IMR-90 (cell line): ENCODE results near the gene ANKRD27. TPM values are rescaled to one million over a fixed set of nuclear protein-coding genes. Genes with fewer than 3 reads are reported as not detected.

Source experiments
- ATAC-seq: fragments of 200-7000 bp; cut with Tn5 transposase; 2 replicates; pipeline ENCODE4 v1.9.1; 2020; ENCODE audit warnings: low read depth, mild to moderate bottlenecking, moderate library complexity
- BruUV-seq: library from RNA; stranded (reverse); fragments of 400-500 nt; replicated peaks from 2 replicates; lab custom pipeline; 2021; lab: Mats Ljungman, UMichigan
- CTCF ChIA-PET: fragments of 300-600 bp; formaldehyde crosslinking; extraction: SDS; loops from one replicate; lab custom pipeline; 2021; ENCODE audit warnings: antibody characterized with exemption; lab: Yijun Ruan, JAX
- POLR2A ChIA-PET: fragments of 300-600 bp; sonication (Branson Sonifier 250); formaldehyde crosslinking; loops from one replicate; lab custom pipeline; 2022; ENCODE audit warnings: antibody characterized with exemption; ENCODE audit not compliant: unreplicated experiment; lab: Charles Lee
- DNase-seq: peaks from one replicate; pipeline ENCODE4 v3.0.0; 2013
- H2AFZ ChIP-seq: replicated peaks from 2 replicates; pipeline ENCODE3; 2013; ENCODE audit warnings: low read length, mild to moderate bottlenecking; ENCODE audit not compliant: poor library complexity
- H2AK5ac ChIP-seq: 2 replicates; pipeline ENCODE4 v1.6.1; 2013; ENCODE audit warnings: low read depth, low read length, inconsistent platforms
- H2AK9ac ChIP-seq: replicated peaks from 2 replicates; pipeline ENCODE3; 2013; ENCODE audit warnings: mild to moderate bottlenecking, low read depth, low read length, moderate library complexity; ENCODE audit not compliant: poor library complexity
- H2BK120ac ChIP-seq: 2 replicates; pipeline ENCODE4 v1.6.1; 2013; ENCODE audit warnings: low read depth, low read length, inconsistent platforms
- H2BK15ac ChIP-seq: 3 replicates; pipeline ENCODE4 v1.6.1; 2013; ENCODE audit warnings: low read depth, low read length, inconsistent platforms
- H2BK20ac ChIP-seq: 2 replicates; pipeline ENCODE4 v1.6.1; 2013; ENCODE audit warnings: low read depth, mild to moderate bottlenecking, inconsistent platforms, low read length, moderate library complexity
- H2BK5ac ChIP-seq: 2 replicates; pipeline ENCODE4 v1.6.1; 2013; ENCODE audit warnings: mild to moderate bottlenecking, low read depth, low read length, inconsistent platforms; ENCODE audit not compliant: poor library complexity, severe bottlenecking
- H3K14ac ChIP-seq: replicated peaks from 2 replicates; pipeline ENCODE4 v1.6.1; 2013; ENCODE audit warnings: low read depth, low read length, inconsistent platforms
- H3K18ac ChIP-seq: 2 replicates; pipeline ENCODE4 v1.6.1; 2013; ENCODE audit warnings: low read depth, low read length, control low read depth
- H3K23ac ChIP-seq: 2 replicates; pipeline ENCODE4 v1.6.1; 2013; ENCODE audit warnings: low read depth, low read length, inconsistent platforms
- H3K27ac ChIP-seq: 2 replicates; pipeline ENCODE4 v1.5.1; 2013; ENCODE audit warnings: mild to moderate bottlenecking, control low read depth, low read length; ENCODE audit not compliant: insufficient read depth
- H3K27me3 ChIP-seq: 2 replicates; pipeline ENCODE4 v1.6.1; 2013; ENCODE audit warnings: low read length; ENCODE audit not compliant: control insufficient read depth, insufficient read depth
- H3K36me3 ChIP-seq: 2 replicates; pipeline ENCODE4 v1.6.1; 2013; ENCODE audit warnings: low read length, mixed read lengths; ENCODE audit not compliant: control insufficient read depth, insufficient read depth
- H3K4ac ChIP-seq: 2 replicates; pipeline ENCODE4 v1.6.1; 2013; ENCODE audit warnings: low read depth, low read length, inconsistent platforms
- H3K4me1 ChIP-seq: 2 replicates; pipeline ENCODE4 v1.6.1; 2013; ENCODE audit warnings: low read length, mixed read lengths; ENCODE audit not compliant: control insufficient read depth, insufficient read depth
- H3K4me2 ChIP-seq: 2 replicates; pipeline ENCODE4 v1.6.1; 2013; ENCODE audit warnings: low read depth, mild to moderate bottlenecking, control low read depth, low read length, moderate library complexity
- H3K4me3 ChIP-seq: 2 replicates; pipeline ENCODE4 v1.5.1; 2013; ENCODE audit warnings: low read depth, mild to moderate bottlenecking, control low read depth, low read length, moderate library complexity; ENCODE audit not compliant: insufficient read depth
- H3K56ac ChIP-seq: 2 replicates; pipeline ENCODE4 v1.6.1; 2013; ENCODE audit warnings: low read length, inconsistent platforms; ENCODE audit not compliant: insufficient read depth; ENCODE audit errors: extremely low read depth
- H3K79me1 ChIP-seq, 2 experiments: 2 replicates each; pipeline ENCODE4 v1.6.1; 2013; ENCODE audit warnings: low read length in 2 of 2, inconsistent platforms in 1 of 2, low read depth in 1 of 2
- H3K9ac ChIP-seq: 2 replicates; pipeline ENCODE4 v1.6.1; 2013; ENCODE audit warnings: low read depth, low read length, control low read depth
- H3K9me1 ChIP-seq: 2 replicates; pipeline ENCODE4 v1.6.1; 2013; ENCODE audit warnings: low read length, inconsistent platforms; ENCODE audit not compliant: insufficient read depth
- H3K9me3 ChIP-seq: 2 replicates; pipeline ENCODE4 v1.6.1; 2013; ENCODE audit warnings: low read length; ENCODE audit not compliant: control insufficient read depth, insufficient read depth
- H4K20me1 ChIP-seq: 2 replicates; pipeline ENCODE4 v1.6.1; 2013; ENCODE audit warnings: low read length, inconsistent platforms; ENCODE audit not compliant: insufficient read depth
- H4K5ac ChIP-seq: 2 replicates; pipeline ENCODE4 v1.6.1; 2013; ENCODE audit warnings: mild to moderate bottlenecking, low read depth, low read length, control low read depth
- H4K8ac ChIP-seq, 2 experiments: 2 replicates each; pipeline ENCODE4 v1.6.1; 2013; ENCODE audit warnings: low read depth in 2 of 2, low read length in 2 of 2, control low read depth in 1 of 2, inconsistent platforms in 1 of 2
- H4K91ac ChIP-seq: 2 replicates; pipeline ENCODE4 v1.6.1; 2013; ENCODE audit warnings: low read depth, low read length, inconsistent platforms; ENCODE audit not compliant: insufficient read depth
- BHLHE40 ChIP-seq: fragments of 150-350 bp; IDR thresholded peaks from 2 replicates; pipeline ENCODE4 v1.6.1; 2016; ENCODE audit warnings: mild to moderate bottlenecking, low read depth, low read length
- FOS ChIP-seq: fragments of 150-350 bp; IDR thresholded peaks from 2 replicates; pipeline ENCODE4 v1.6.1; 2016; ENCODE audit warnings: low read depth, low read length
- MAFK ChIP-seq: IDR thresholded peaks from 2 replicates; pipeline ENCODE4 v1.6.1; 2012; ENCODE audit warnings: low read depth, low read length, improper control_type of control experiment
- MXI1 ChIP-seq: IDR thresholded peaks from 2 replicates; pipeline ENCODE4 v1.6.1; 2012; ENCODE audit warnings: low read depth, mild to moderate bottlenecking, low read length, moderate library complexity, borderline replicate concordance
- POLR2A ChIP-seq: IDR thresholded peaks from 2 replicates; pipeline ENCODE4 v1.6.1; 2012; ENCODE audit warnings: mild to moderate bottlenecking, low read depth, low read length
- RCOR1 ChIP-seq: IDR thresholded peaks from 2 replicates; pipeline ENCODE4 v1.6.1; 2012; ENCODE audit warnings: mild to moderate bottlenecking, low read length, improper control_type of control experiment; ENCODE audit not compliant: insufficient replicate concordance
- RFX5 ChIP-seq: IDR thresholded peaks from 2 replicates; pipeline ENCODE4 v1.8.0; 2012; ENCODE audit warnings: low read depth, mild to moderate bottlenecking, low read length, moderate library complexity
- SMC3 ChIP-seq: fragments of 150-350 bp; IDR thresholded peaks from 2 replicates; pipeline ENCODE4 v1.6.1; 2016; ENCODE audit warnings: low read depth, mild to moderate bottlenecking, antibody characterized with exemption, low read length, moderate library complexity
- WGBS, 2 experiments: methylation state at CpG; one replicate each; pipeline versions ENCODE4 v1.1.5 to v1.1.7; 2013; ENCODE audit warnings: missing lambda C conversion rate in 2 of 2; ENCODE audit not compliant: insufficient read length in 1 of 2; ENCODE audit errors: extremely low coverage in 2 of 2; 5-methylcytosine and 5-hydroxymethylcytosine counted together
- dilution Hi-C: fragments of 300-500 bp; cut with HindIII; formaldehyde crosslinking; loops from one replicate; pipeline ENCODE4 v1.14.3; 2018; ENCODE audit warnings: low sequenced_read_pairs; ENCODE audit not compliant: unreplicated experiment
- in situ Hi-C: fragments of 300-500 bp; cut with MboI; formaldehyde crosslinking; loops from 3 replicates; pipeline ENCODE4 v1.14.3; 2019; ENCODE audit warnings: low sequenced_read_pairs, inconsistent platforms, mixed read lengths
- intact Hi-C: fragments of 100-400 bp; cut with micrococcal nuclease; formaldehyde crosslinking; loops from 2 replicates; pipeline ENCODE4 v1.10.0; 2022
- polyA plus RNA-seq, 3 experiments: library from polyadenylated mRNA; depleted of rRNA; stranded (reverse); fragments of >200 nt; gene quantifications; 2 replicates each; pipeline ENCODE4 v1.2.3, GENCODE V29; 2012; ENCODE audit warnings: low replicate concordance in 1 of 3
- total RNA-seq: library from RNA; depleted of rRNA; stranded (reverse); fragments of >200 nt; gene quantifications from 2 replicates; pipeline ENCODE4 v1.2.3, GENCODE V29; 2012
- TF ChIP-seq, protein P1 (sequence below): conservative IDR thresholded peaks from 2 replicates; pipeline ENCODE4 v1.5.1; 2012; ENCODE audit warnings: mild to moderate bottlenecking, low read depth, low read length, improper control_type of control experiment

Gene ANKRD27
- total and polyA plus RNA-seq, 2 of the 4 experiments (the other 2 are of a cell fraction) = 16.7 to 35.0 TPM

DNA sequence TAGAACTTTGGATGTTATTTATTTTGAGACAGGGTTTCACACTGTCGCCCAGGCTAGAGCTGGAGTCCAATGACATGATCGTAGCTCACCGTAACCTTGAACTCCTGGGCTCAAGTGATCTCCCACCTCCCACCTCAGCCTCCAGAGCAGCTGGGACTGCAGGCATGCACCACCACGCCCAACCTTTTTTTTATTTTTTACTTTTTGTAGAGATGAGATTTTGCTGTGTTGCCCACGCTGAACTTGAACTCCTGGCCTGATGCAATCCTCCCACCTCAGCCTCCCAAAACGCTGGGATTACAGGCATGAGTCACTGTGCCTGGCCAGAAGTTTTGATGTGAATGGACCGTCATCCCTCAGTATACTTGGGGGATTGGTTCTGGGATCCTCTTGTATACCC lies 13.7 kb downstream of the ANKRD27 start:
- no CpG with 5 or more reads among the region's 7 CpGs for WGBS, 2 experiments
- Histone ChIP-seq H3K4ac (no peak overlapping the region), H3K27me3 (no peaks in the 10 kb centered on the region), H3K9me1 (no peaks in the 10 kb centered on the region), H3K79me1 (peaks cover 14 to 48% of the 10 kb centered on the region in 2 experiments), H3K18ac (no peak overlapping the region), H2AK5ac (no peak overlapping the region), H3K4me1 (peaks cover under 1% of the 10 kb centered on the region; the same call in 1 of the 2 replicates), H3K4me2 (no peak overlapping the region), H2AFZ (no peak overlapping the region), H3K27ac (no peak overlapping the region), H3K23ac (no peak overlapping the region), H3K36me3 (peaks cover 11% of the 10 kb centered on the region), H2BK5ac (no peak overlapping the region), H3K56ac (no peak overlapping the region), H3K9ac (no peak overlapping the region), H4K5ac (no peak overlapping the region), H4K91ac (no peak overlapping the region), H2BK120ac (no peak overlapping the region), H4K8ac (no peak overlapping the region), H2BK20ac (no peak overlapping the region), H4K20me1 (peaks cover 11% of the 10 kb centered on the region), H3K9me3 (no peaks in the 10 kb centered on the region), H3K4me3 (no peak overlapping the region), H2AK9ac (no peak overlapping the region), H3K14ac (no peak overlapping the region), H2BK15ac (no peak overlapping the region)
- ChIA-PET CTCF (no interaction called here), POLR2A (no interaction called here)
- ATAC-seq = no peak
- no TSS peak for BruUV-seq
- TF ChIP-seq RFX5 (no peak), BHLHE40 (no peak), RCOR1 (no peak), SMC3 (no peak), MAFK (no peak), FOS (no peak), POLR2A (no peak), MXI1 (no peak)
- TF ChIP-seq, protein P1, sequence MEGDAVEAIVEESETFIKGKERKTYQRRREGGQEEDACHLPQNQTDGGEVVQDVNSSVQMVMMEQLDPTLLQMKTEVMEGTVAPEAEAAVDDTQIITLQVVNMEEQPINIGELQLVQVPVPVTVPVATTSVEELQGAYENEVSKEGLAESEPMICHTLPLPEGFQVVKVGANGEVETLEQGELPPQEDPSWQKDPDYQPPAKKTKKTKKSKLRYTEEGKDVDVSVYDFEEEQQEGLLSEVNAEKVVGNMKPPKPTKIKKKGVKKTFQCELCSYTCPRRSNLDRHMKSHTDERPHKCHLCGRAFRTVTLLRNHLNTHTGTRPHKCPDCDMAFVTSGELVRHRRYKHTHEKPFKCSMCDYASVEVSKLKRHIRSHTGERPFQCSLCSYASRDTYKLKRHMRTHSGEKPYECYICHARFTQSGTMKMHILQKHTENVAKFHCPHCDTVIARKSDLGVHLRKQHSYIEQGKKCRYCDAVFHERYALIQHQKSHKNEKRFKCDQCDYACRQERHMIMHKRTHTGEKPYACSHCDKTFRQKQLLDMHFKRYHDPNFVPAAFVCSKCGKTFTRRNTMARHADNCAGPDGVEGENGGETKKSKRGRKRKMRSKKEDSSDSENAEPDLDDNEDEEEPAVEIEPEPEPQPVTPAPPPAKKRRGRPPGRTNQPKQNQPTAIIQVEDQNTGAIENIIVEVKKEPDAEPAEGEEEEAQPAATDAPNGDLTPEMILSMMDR = no peak
- no peak for DNase-seq
- intact Hi-C loops = no loop called here
- in situ Hi-C loops = no loop called here
- dilution Hi-C loops = no loop called here
